SK-N-SH treated with all-trans-retinoic acid at 6 μM for 48 hours (cell line): ENCODE data around the gene ST8SIA1.

ENCODE experiments used
- ATAC-seq: fragments of 200-7000 bp; cut with Tn5 transposase; 3 replicates; pipeline ENCODE4 v1.9.1; 2020; ENCODE audit warnings: mild to moderate bottlenecking, moderate library complexity
- ARNTL ChIP-seq: fragments of 450-650 bp; formaldehyde crosslinking; IDR thresholded peaks from 2 replicates; pipeline ENCODE4 v1.5.0; 2020; ENCODE audit warnings: low read depth, mild to moderate bottlenecking, moderate library complexity, borderline replicate concordance
- BACH2 ChIP-seq: fragments of 250-450 bp; sonication (Bioruptor Pico); IDR thresholded peaks from 2 replicates; pipeline ENCODE4 v1.9.0; 2021; ENCODE audit warnings: mild to moderate bottlenecking, borderline replicate concordance
- CSDC2 ChIP-seq: fragments of 250-450 bp; sonication (Bioruptor Pico); IDR thresholded peaks from 2 replicates; pipeline ENCODE4 v1.5.0; 2020; ENCODE audit warnings: mild to moderate bottlenecking, moderate library complexity
- CSRNP3 ChIP-seq: fragments of 250-450 bp; sonication (Bioruptor Pico); IDR thresholded peaks from 2 replicates; pipeline ENCODE4 v1.5.1; 2021; ENCODE audit warnings: mild to moderate bottlenecking, moderate library complexity
- ESRRG ChIP-seq: fragments of 250-450 bp; sonication (Bioruptor Pico); IDR thresholded peaks from 2 replicates; pipeline ENCODE4 v1.6.1; 2021; ENCODE audit warnings: mild to moderate bottlenecking
- GLIS3 ChIP-seq: fragments of 250-450 bp; sonication (Bioruptor Pico); IDR thresholded peaks from 2 replicates; pipeline ENCODE4 v1.5.0; 2020; ENCODE audit warnings: mild to moderate bottlenecking, moderate library complexity
- ISL1 ChIP-seq: fragments of 250-450 bp; sonication (Bioruptor Pico); IDR thresholded peaks from 2 replicates; pipeline ENCODE4 v2.1.2; 2022; ENCODE audit warnings: mild to moderate bottlenecking, moderate library complexity
- OSR1 ChIP-seq: fragments of 250-450 bp; sonication (Bioruptor Pico); IDR thresholded peaks from 2 replicates; pipeline ENCODE4 v1.8.0; 2022; ENCODE audit warnings: moderate library complexity, mild to moderate bottlenecking, inconsistent platforms
- POU6F1 ChIP-seq: fragments of 250-450 bp; sonication (Bioruptor Pico); IDR thresholded peaks from 2 replicates; pipeline ENCODE4 v1.8.0; 2021; ENCODE audit warnings: low read depth, mild to moderate bottlenecking, moderate library complexity, borderline replicate concordance
- PPARA ChIP-seq: fragments of 250-450 bp; sonication (Bioruptor Pico); IDR thresholded peaks from 2 replicates; pipeline ENCODE4 v1.5.0; 2020; ENCODE audit warnings: mild to moderate bottlenecking, borderline replicate concordance
- RARB ChIP-seq: fragments of 250-450 bp; sonication (Bioruptor Pico); IDR thresholded peaks from 2 replicates; pipeline ENCODE4 v1.8.0; 2021; ENCODE audit warnings: mild to moderate bottlenecking, moderate library complexity
- SNAI2 ChIP-seq: fragments of 250-450 bp; sonication (Bioruptor Pico); IDR thresholded peaks from 2 replicates; pipeline ENCODE4 v1.5.0; 2020; ENCODE audit warnings: mild to moderate bottlenecking, moderate library complexity
- TCF4 ChIP-seq: fragments of 250-450 bp; sonication (Bioruptor Pico); IDR thresholded peaks from 2 replicates; pipeline ENCODE4 v1.8.0; 2021; ENCODE audit warnings: mild to moderate bottlenecking, moderate library complexity, borderline replicate concordance
- TOX ChIP-seq: fragments of 250-450 bp; sonication (Bioruptor Pico); IDR thresholded peaks from 2 replicates; pipeline ENCODE4 v1.8.0; 2021; ENCODE audit warnings: mild to moderate bottlenecking, moderate library complexity, borderline replicate concordance
- ZC3H10 ChIP-seq: fragments of 250-450 bp; sonication (Bioruptor Pico); IDR thresholded peaks from 2 replicates; pipeline ENCODE4 v1.5.1; 2021; ENCODE audit warnings: mild to moderate bottlenecking, moderate library complexity
- ZFP3 ChIP-seq: fragments of 250-450 bp; sonication (Bioruptor Pico); IDR thresholded peaks from 2 replicates; pipeline ENCODE4 v1.5.0; 2020; ENCODE audit warnings: mild to moderate bottlenecking, moderate library complexity
- ZFP30 ChIP-seq: fragments of 450-650 bp; formaldehyde crosslinking; IDR thresholded peaks from 2 replicates; pipeline ENCODE4 v1.5.0; 2022; ENCODE audit warnings: mild to moderate bottlenecking, moderate library complexity
- ZNF565 ChIP-seq: fragments of 450-650 bp; formaldehyde crosslinking; conservative IDR thresholded peaks from 2 replicates; pipeline ENCODE4 v1.5.0; 2020; ENCODE audit warnings: low read depth, mild to moderate bottlenecking, moderate library complexity
- ZNF70 ChIP-seq: fragments of 450-650 bp; formaldehyde crosslinking; IDR thresholded peaks from 2 replicates; pipeline ENCODE4 v1.5.0; 2020; ENCODE audit warnings: mild to moderate bottlenecking, moderate library complexity
- ZNF8 ChIP-seq: fragments of 450-650 bp; formaldehyde crosslinking; IDR thresholded peaks from 2 replicates; pipeline ENCODE4 v1.5.0; 2020; ENCODE audit warnings: mild to moderate bottlenecking, moderate library complexity
- TF ChIP-seq, protein P1 (sequence below): fragments of 250-450 bp; sonication (Bioruptor Pico); IDR thresholded peaks from 2 replicates; pipeline ENCODE4 v1.5.0; 2020; ENCODE audit warnings: mild to moderate bottlenecking, moderate library complexity
- TF ChIP-seq, protein P2 (sequence below): fragments of 250-450 bp; sonication (Bioruptor Pico); IDR thresholded peaks from 2 replicates; pipeline ENCODE4 v1.8.0; 2020; ENCODE audit warnings: mild to moderate bottlenecking, moderate library complexity, borderline replicate concordance

Gene ST8SIA1

DNA sequence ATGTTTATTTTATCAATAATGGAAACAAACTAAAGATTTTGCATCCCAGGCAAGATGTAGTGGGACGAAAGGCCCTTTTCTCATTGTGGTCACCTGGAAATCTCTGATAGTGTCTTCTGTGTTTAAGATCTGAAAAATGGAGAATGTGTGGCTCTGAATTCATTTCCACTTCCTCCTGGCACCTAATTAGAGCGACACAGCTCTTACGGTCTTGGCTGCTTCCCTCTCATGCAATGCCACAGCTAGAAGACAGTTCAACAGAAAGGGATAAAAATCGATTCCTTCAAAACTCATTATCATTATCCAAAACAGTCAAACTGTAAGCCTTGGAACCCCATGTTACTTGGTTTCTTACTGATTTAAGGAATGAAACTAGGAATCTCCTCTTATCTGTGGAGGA is 9.3 kb downstream of the ST8SIA1 start:
- TF ChIP-seq BACH2 (CRISPR knock-in tag) = no peak
- TF ChIP-seq ZC3H10 (CRISPR knock-in tag) = no peak
- TF ChIP-seq CSRNP3 = no peak
- TF ChIP-seq ARNTL = no peak
- TF ChIP-seq OSR1 (CRISPR knock-in tag) = no peak
- no peak for TF ChIP-seq ISL1 (CRISPR knock-in tag)
- no peak for TF ChIP-seq RARB (CRISPR knock-in tag)
- no peak for TF ChIP-seq ZNF8 (CRISPR knock-in tag)
- no peak for TF ChIP-seq PPARA (CRISPR knock-in tag)
- TF ChIP-seq ZNF70 (CRISPR knock-in tag) = no peak
- TF ChIP-seq TOX (CRISPR knock-in tag) = no peak
- ATAC-seq = no peak

- ATAC-seq = no peak
- TF ChIP-seq ARNTL (no peak), OSR1 (CRISPR knock-in tag) (no peak), ZNF70 (CRISPR knock-in tag) (no peak), TCF4 (CRISPR knock-in tag) (no peak), ISL1 (CRISPR knock-in tag) (no peak), ZFP30 (CRISPR knock-in tag) (no peak), SNAI2 (CRISPR knock-in tag) (no peak)
- TF ChIP-seq, protein P1, sequence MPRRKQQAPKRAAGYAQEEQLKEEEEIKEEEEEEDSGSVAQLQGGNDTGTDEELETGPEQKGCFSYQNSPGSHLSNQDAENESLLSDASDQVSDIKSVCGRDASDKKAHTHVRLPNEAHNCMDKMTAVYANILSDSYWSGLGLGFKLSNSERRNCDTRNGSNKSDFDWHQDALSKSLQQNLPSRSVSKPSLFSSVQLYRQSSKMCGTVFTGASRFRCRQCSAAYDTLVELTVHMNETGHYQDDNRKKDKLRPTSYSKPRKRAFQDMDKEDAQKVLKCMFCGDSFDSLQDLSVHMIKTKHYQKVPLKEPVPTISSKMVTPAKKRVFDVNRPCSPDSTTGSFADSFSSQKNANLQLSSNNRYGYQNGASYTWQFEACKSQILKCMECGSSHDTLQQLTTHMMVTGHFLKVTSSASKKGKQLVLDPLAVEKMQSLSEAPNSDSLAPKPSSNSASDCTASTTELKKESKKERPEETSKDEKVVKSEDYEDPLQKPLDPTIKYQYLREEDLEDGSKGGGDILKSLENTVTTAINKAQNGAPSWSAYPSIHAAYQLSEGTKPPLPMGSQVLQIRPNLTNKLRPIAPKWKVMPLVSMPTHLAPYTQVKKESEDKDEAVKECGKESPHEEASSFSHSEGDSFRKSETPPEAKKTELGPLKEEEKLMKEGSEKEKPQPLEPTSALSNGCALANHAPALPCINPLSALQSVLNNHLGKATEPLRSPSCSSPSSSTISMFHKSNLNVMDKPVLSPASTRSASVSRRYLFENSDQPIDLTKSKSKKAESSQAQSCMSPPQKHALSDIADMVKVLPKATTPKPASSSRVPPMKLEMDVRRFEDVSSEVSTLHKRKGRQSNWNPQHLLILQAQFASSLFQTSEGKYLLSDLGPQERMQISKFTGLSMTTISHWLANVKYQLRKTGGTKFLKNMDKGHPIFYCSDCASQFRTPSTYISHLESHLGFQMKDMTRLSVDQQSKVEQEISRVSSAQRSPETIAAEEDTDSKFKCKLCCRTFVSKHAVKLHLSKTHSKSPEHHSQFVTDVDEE (CRISPR knock-in tag) = no peak
- TF ChIP-seq, protein P2, sequence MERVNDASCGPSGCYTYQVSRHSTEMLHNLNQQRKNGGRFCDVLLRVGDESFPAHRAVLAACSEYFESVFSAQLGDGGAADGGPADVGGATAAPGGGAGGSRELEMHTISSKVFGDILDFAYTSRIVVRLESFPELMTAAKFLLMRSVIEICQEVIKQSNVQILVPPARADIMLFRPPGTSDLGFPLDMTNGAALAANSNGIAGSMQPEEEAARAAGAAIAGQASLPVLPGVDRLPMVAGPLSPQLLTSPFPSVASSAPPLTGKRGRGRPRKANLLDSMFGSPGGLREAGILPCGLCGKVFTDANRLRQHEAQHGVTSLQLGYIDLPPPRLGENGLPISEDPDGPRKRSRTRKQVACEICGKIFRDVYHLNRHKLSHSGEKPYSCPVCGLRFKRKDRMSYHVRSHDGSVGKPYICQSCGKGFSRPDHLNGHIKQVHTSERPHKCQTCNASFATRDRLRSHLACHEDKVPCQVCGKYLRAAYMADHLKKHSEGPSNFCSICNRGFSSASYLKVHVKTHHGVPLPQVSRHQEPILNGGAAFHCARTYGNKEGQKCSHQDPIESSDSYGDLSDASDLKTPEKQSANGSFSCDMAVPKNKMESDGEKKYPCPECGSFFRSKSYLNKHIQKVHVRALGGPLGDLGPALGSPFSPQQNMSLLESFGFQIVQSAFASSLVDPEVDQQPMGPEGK = no peak
Measured at GRCh38 chr12:22322091-22322490, 12.4 kb downstream of the ST8SIA1 start.

GRCh38 chr12:22321638-22322037 is 12.9 kb downstream of the ST8SIA1 start:
- ATAC-seq = no peak
- no peak for TF ChIP-seq POU6F1
- TF ChIP-seq, protein P1 (CRISPR knock-in tag) = no peak
- TF ChIP-seq CSRNP3 = no peak
- TF ChIP-seq ZNF8 (CRISPR knock-in tag) = no peak
- no peak for TF ChIP-seq ZNF565 (CRISPR knock-in tag)
- no peak for TF ChIP-seq ESRRG (CRISPR knock-in tag)
- TF ChIP-seq ARNTL = no peak
- TF ChIP-seq, protein P2 = no peak
- TF ChIP-seq PPARA (CRISPR knock-in tag) = no peak
- TF ChIP-seq ISL1 (CRISPR knock-in tag) = no peak
- no peak for TF ChIP-seq ZFP3
- TF ChIP-seq CSDC2 = no peak
- TF ChIP-seq TCF4 (CRISPR knock-in tag) = no peak
- no peak for TF ChIP-seq GLIS3 (CRISPR knock-in tag)
- TF ChIP-seq RARB (CRISPR knock-in tag) = no peak
- no peak for TF ChIP-seq ZFP30 (CRISPR knock-in tag)
- TF ChIP-seq SNAI2 (CRISPR knock-in tag) = no peak
